CD4-positive, alpha-beta T cell treated with Interleukin-15 for 4 hours (primary cell): Measurements from ENCODE around the gene TMSB15C.

ENCODE experiments used
- DNase-seq: peaks from one replicate; pipeline ENCODE4 v3.0.0-alpha.2; 2020; ENCODE audit warnings: low spot score

Gene TMSB15C

GRCh38 chrX:104045642-104046041 is 30.4 kb downstream of the TMSB15C start:
- DNase-seq: no peak

GRCh38 chrX:104041003-104041402 is 35.0 kb downstream of the TMSB15C start:
- DNase-seq: no peak

- no peak for DNase-seq
Observed at GRCh38 chrX:104039689-104040505, 36.1 kb downstream of the TMSB15C start, which contains the start of gene H2BW2. TSS of gene H2BW2 (plus strand) at chrX:104039956. CDS start at chrX:104039995, 39 bp downstream.
